ENCODE results near the gene GKN2. TPM values are rescaled to one million over a fixed set of nuclear protein-coding genes. Genes with fewer than 3 reads are reported as not detected.
A peak's percentile ranks its signal among the peaks of the same experiment; 100 is the strongest.

GKN2 gene
- total and polyA plus RNA-seq, 2 donors (not counting 1 experiment from before 2014, with no cell fraction given) = not detected

DNA sequence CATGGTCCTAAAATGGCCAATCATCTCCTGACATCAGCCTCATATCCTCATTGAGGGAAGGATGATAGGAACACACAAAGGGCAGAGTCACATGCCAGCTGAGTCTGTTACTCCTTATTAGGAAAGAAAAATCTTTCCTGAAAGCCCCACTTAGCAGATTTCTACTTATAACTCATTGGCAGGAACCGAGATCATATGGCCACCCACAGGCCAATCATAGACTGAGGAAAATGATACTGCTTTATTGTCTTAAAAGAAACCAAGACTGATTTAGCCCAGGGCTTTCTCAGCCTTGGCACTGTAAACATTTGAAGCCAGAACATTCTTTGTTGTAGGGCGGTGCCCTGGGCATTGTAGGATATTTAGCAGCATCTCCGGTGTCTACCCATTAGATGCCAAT is 18.7 kb downstream of the GKN2 start:
- Histone ChIP-seq H3K27ac (ENCODE audit: insufficient read depth, low read length) (no peak overlapping the region), H3K4me3 (replicated peaks in 1 of 4; ENCODE audit: control extremely low read depth in 1 of 4, insufficient read depth in 1 of 4, low read depth in 3 of 4, low read length in 4 of 4) (no peak overlapping the region), H3K36me3 (ENCODE audit: control insufficient read depth, insufficient read depth, low read length) (no peaks in the 10 kb centered on the region), H3K4me2 (ENCODE audit: extremely low read depth, insufficient read depth, low read length) (no peak overlapping the region), H3K79me2 (ENCODE audit: control insufficient read depth, insufficient read depth, low read length) (no peaks in the 10 kb centered on the region), H3K4me1 (ENCODE audit: control insufficient read depth, extremely low read depth, insufficient read depth, low read length) (no peaks in the 10 kb centered on the region), H3K9me3 (ENCODE audit: control insufficient read depth, insufficient read depth, low read depth, low read length) (no peaks in the 10 kb centered on the region), H3K9ac (ENCODE audit: insufficient read depth, low read length) (no peak overlapping the region), H2AFZ (ENCODE audit: low read length) (no peak overlapping the region), H3K27me3 (ENCODE audit: control insufficient read depth, insufficient read depth, low read length) (no peaks in the 10 kb centered on the region), H4K20me1 (ENCODE audit: control insufficient read depth, extremely low read depth, insufficient read depth, low read length) (no peaks in the 10 kb centered on the region)
- TF ChIP-seq, protein P1, sequence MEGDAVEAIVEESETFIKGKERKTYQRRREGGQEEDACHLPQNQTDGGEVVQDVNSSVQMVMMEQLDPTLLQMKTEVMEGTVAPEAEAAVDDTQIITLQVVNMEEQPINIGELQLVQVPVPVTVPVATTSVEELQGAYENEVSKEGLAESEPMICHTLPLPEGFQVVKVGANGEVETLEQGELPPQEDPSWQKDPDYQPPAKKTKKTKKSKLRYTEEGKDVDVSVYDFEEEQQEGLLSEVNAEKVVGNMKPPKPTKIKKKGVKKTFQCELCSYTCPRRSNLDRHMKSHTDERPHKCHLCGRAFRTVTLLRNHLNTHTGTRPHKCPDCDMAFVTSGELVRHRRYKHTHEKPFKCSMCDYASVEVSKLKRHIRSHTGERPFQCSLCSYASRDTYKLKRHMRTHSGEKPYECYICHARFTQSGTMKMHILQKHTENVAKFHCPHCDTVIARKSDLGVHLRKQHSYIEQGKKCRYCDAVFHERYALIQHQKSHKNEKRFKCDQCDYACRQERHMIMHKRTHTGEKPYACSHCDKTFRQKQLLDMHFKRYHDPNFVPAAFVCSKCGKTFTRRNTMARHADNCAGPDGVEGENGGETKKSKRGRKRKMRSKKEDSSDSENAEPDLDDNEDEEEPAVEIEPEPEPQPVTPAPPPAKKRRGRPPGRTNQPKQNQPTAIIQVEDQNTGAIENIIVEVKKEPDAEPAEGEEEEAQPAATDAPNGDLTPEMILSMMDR (conservative IDR thresholded peaks at IDR 0.05 in 1 of 2, IDR thresholded peaks at IDR 0.05 in 1 of 2; ENCODE audit: low read depth in 1 of 2, low read length in 2 of 2) = no peak
- TF ChIP-seq EZH2 (IDR thresholded peaks at IDR 0.05; ENCODE audit: low read length, missing control alignments) = no peak
- DNase-seq (ENCODE audit: low read depth in 2 of 2) = no peak

DNA sequence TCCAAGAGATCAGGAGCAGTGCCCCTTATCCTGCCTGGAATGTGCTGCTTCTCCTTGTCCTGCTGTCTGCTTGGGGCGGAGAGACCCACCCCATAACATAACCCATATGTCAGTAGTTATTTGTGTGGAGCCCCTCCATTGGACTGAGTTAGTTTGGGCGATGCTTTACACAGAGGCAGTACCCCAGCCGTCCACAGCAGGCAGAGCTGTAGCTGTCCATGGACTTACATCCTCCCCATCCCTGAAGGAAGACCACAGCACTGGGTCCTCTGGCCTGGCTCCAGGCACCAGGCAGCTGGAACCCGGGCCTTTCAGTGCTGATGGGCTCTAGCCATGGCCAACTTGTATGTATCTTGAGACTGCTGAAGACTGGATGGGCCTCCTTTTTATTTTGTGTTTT is 20.3 kb downstream of the GKN2 start:
- H2AFZ ChIP-seq (ENCODE audit: low read length) = no peak overlapping the region
- no peak overlapping the region for H3K9ac ChIP-seq (ENCODE audit: insufficient read depth, low read length)
- DNase-seq (ENCODE audit: low read depth in 2 of 2) = no peak
- no peaks in the 10 kb centered on the region for H3K4me1 ChIP-seq (ENCODE audit: control insufficient read depth, extremely low read depth, insufficient read depth, low read length)
- H3K79me2 ChIP-seq (ENCODE audit: control insufficient read depth, insufficient read depth, low read length) = no peaks in the 10 kb centered on the region
- no peak overlapping the region for H3K27ac ChIP-seq (ENCODE audit: insufficient read depth, low read length)
- no peaks in the 10 kb centered on the region for H3K36me3 ChIP-seq (ENCODE audit: control insufficient read depth, insufficient read depth, low read length)
- TF ChIP-seq EZH2 (IDR thresholded peaks at IDR 0.05; ENCODE audit: low read length, missing control alignments) = no peak
- TF ChIP-seq, protein P1 (conservative IDR thresholded peaks at IDR 0.05 in 1 of 2, IDR thresholded peaks at IDR 0.05 in 1 of 2; ENCODE audit: low read depth in 1 of 2, low read length in 2 of 2) = no peak
- H3K4me2 ChIP-seq (ENCODE audit: extremely low read depth, insufficient read depth, low read length) = no peak overlapping the region
- peaks cover 8% of the 10 kb centered on the region for H3K27me3 ChIP-seq (ENCODE audit: control insufficient read depth, insufficient read depth, low read length)
- no peaks in the 10 kb centered on the region for H4K20me1 ChIP-seq (ENCODE audit: control insufficient read depth, extremely low read depth, insufficient read depth, low read length)
- H3K4me3 ChIP-seq (replicated peaks in 1 of 4; ENCODE audit: control extremely low read depth in 1 of 4, insufficient read depth in 1 of 4, low read depth in 3 of 4, low read length in 4 of 4) = no peak overlapping the region
- no peaks in the 10 kb centered on the region for H3K9me3 ChIP-seq (ENCODE audit: control insufficient read depth, insufficient read depth, low read depth, low read length)

- Histone ChIP-seq H2AFZ (ENCODE audit: low read length) (no peak overlapping the region), H3K4me2 (ENCODE audit: extremely low read depth, insufficient read depth, low read length) (no peak overlapping the region), H3K9ac (ENCODE audit: insufficient read depth, low read length) (no peak overlapping the region), H4K20me1 (ENCODE audit: control insufficient read depth, extremely low read depth, insufficient read depth, low read length) (no peaks in the 10 kb centered on the region), H3K4me3 (replicated peaks in 1 of 4; ENCODE audit: control extremely low read depth in 1 of 4, insufficient read depth in 1 of 4, low read depth in 3 of 4, low read length in 4 of 4) (no peak overlapping the region), H3K27me3 (ENCODE audit: control insufficient read depth, insufficient read depth, low read length) (peaks cover 8% of the 10 kb centered on the region), H3K9me3 (ENCODE audit: control insufficient read depth, insufficient read depth, low read depth, low read length) (no peaks in the 10 kb centered on the region), H3K4me1 (ENCODE audit: control insufficient read depth, extremely low read depth, insufficient read depth, low read length) (no peaks in the 10 kb centered on the region), H3K36me3 (ENCODE audit: control insufficient read depth, insufficient read depth, low read length) (no peaks in the 10 kb centered on the region), H3K79me2 (ENCODE audit: control insufficient read depth, insufficient read depth, low read length) (no peaks in the 10 kb centered on the region), H3K27ac (ENCODE audit: insufficient read depth, low read length) (no peak overlapping the region)
- DNase-seq (ENCODE audit: low read depth in 2 of 2) = peak in 1 of 2 donors; percentile 63
- TF ChIP-seq, protein P1 (conservative IDR thresholded peaks at IDR 0.05 in 1 of 2, IDR thresholded peaks at IDR 0.05 in 1 of 2; ENCODE audit: low read depth in 1 of 2, low read length in 2 of 2) = no peak
- TF ChIP-seq EZH2 (IDR thresholded peaks at IDR 0.05; ENCODE audit: low read length, missing control alignments) = no peak
Measured at GRCh38 chr2:68931799-68932198, 20.9 kb downstream of the GKN2 start.

Measured in fibroblast of lung (primary cell).